HCT116 (cell line): ENCODE measurements around the gene RAB29. TPM values are rescaled to one million over a fixed set of nuclear protein-coding genes. Genes with fewer than 3 reads are reported as not detected.

Source experiments
- ATAC-seq: fragments of 200-7000 bp; cut with Tn5 transposase; 2 replicates; pipeline ENCODE4 v1.9.1; 2020; ENCODE audit warnings: mild to moderate bottlenecking, moderate library complexity
- BruUV-seq: library from RNA; stranded (reverse); fragments of 400-500 nt; replicated peaks from 2 replicates; lab custom pipeline; 2021; lab: Mats Ljungman, UMichigan
- CTCF ChIA-PET: fragments of 300-600 bp; sonication (Branson Sonifier 250); formaldehyde crosslinking; loops from one replicate; lab custom pipeline; 2021; ENCODE audit warnings: antibody characterized with exemption; lab: Charles Lee
- POLR2A ChIA-PET: fragments of 300-600, 350-600 bp; sonication (Branson Sonifier 250); formaldehyde crosslinking; loops from one replicate; lab custom pipeline; 2021; ENCODE audit warnings: antibody characterized with exemption; lab: Charles Lee
- RAD21 ChIA-PET, 2 experiments: fragments of 300-600 bp; sonication (Branson Sonifier 250); formaldehyde crosslinking; loops; one replicate each; lab custom pipeline; 2023; ENCODE audit warnings: low total read pairs in 2 of 2; ENCODE audit not compliant: uncharacterized antibody in 2 of 2, unreplicated experiment in 2 of 2, low non-redundant PET in 1 of 2; lab: Charles Lee
- DNase-seq: peaks from one replicate; pipeline ENCODE4 v3.0.0-alpha.2; 2010; ENCODE audit warnings: low read depth, low spot score
- H2AFZ ChIP-seq: fragments of 200-600 bp; shearing (Covaris generic), sonication (generic); 2 replicates; pipeline ENCODE4 v1.6.1; 2017; ENCODE audit warnings: low read depth, mixed run types, mixed read lengths, antibody characterized with exemption, low read length; ENCODE audit not compliant: poor library complexity, severe bottlenecking
- H3K27ac ChIP-seq: 2 replicates; pipeline ENCODE4 v1.5.1; 2012; ENCODE audit warnings: low read depth, low read length
- H3K27me3 ChIP-seq: fragments of 200-600 bp; sonication (generic); 2 replicates; pipeline ENCODE4 v1.6.1; 2016; ENCODE audit warnings: mixed run types, low read length, mixed read lengths; ENCODE audit not compliant: insufficient read depth
- H3K36me3 ChIP-seq, 2 experiments: fragments of 200-500 bp in 1 of 2; fragments of 200-600 bp in 1 of 2; sonication (Bioruptor generic) in 1 of 2; sonication (generic) in 1 of 2; 2 replicates each; pipeline versions ENCODE4 v1.5.1 to v1.6.1; 2014 to 2016; ENCODE audit warnings: low read length in 2 of 2, inconsistent platforms in 1 of 2, mixed read lengths in 1 of 2, mixed run types in 1 of 2; ENCODE audit not compliant: insufficient read depth in 2 of 2, control insufficient read depth in 1 of 2
- H3K4me1 ChIP-seq, 2 experiments: fragments of 200-600 bp in 1 of 2; sonication (generic) in 1 of 2; 2 replicates each; pipeline versions ENCODE4 v1.5.1 to v1.6.1; 2012 to 2017; ENCODE audit warnings: low read length in 2 of 2, inconsistent platforms in 1 of 2, mild to moderate bottlenecking in 1 of 2, mixed read lengths in 1 of 2, mixed run types in 1 of 2, moderate library complexity in 1 of 2; ENCODE audit not compliant: insufficient read depth in 2 of 2, control insufficient read depth in 1 of 2
- H3K4me2 ChIP-seq: fragments of 200-600 bp; sonication (generic); 2 replicates; pipeline ENCODE4 v1.6.1; 2017; ENCODE audit warnings: mixed run types, low read length, mixed read lengths
- H3K4me3 ChIP-seq, 2 experiments: fragments of 200-600 bp in 1 of 2; sonication (generic) in 1 of 2; replicated peaks in 1 of 2; 2 replicates each; pipeline ENCODE4 v1.5.1; 2011 to 2016; ENCODE audit warnings: low read length in 2 of 2, control low read depth in 1 of 2, low read depth in 1 of 2, mild to moderate bottlenecking in 1 of 2, mixed read lengths in 1 of 2, mixed run types in 1 of 2
- H3K79me2 ChIP-seq: fragments of 200-600 bp; sonication (generic); 2 replicates; pipeline ENCODE4 v1.6.1; 2017; ENCODE audit warnings: mild to moderate bottlenecking, mixed run types, low read length, moderate library complexity, mixed read lengths; ENCODE audit not compliant: insufficient read depth
- H3K9ac ChIP-seq: fragments of 200-600 bp; sonication (generic); 2 replicates; pipeline ENCODE4 v1.6.1; 2016; ENCODE audit warnings: low read length, mixed read lengths
- H3K9me2 ChIP-seq: fragments of 200-600 bp; sonication (generic), shearing (Covaris generic); 2 replicates; pipeline ENCODE4 v1.6.1; 2017; ENCODE audit warnings: mixed run types, mild to moderate bottlenecking, moderate library complexity; ENCODE audit not compliant: insufficient read depth
- H3K9me3 ChIP-seq, 2 experiments: fragments of 200-500 bp in 1 of 2; fragments of 200-600 bp in 1 of 2; sonication (Bioruptor generic) in 1 of 2; sonication (generic) in 1 of 2; 2 replicates each; pipeline ENCODE4 v1.6.1; 2014 to 2017; ENCODE audit warnings: low read length in 2 of 2, mixed read lengths in 2 of 2, inconsistent platforms in 1 of 2, low read depth in 1 of 2, mild to moderate bottlenecking in 1 of 2, mixed run types in 1 of 2, moderate library complexity in 1 of 2; ENCODE audit not compliant: control insufficient read depth in 1 of 2, insufficient read depth in 1 of 2
- H4K20me1 ChIP-seq: fragments of 200-600 bp; sonication (generic), shearing (Covaris generic); 2 replicates; pipeline ENCODE4 v1.6.1; 2017; ENCODE audit warnings: mixed run types, mild to moderate bottlenecking, moderate library complexity; ENCODE audit not compliant: insufficient read depth
- CBX3 ChIP-seq: IDR thresholded peaks from 2 replicates; pipeline ENCODE4 v1.6.1; 2012; ENCODE audit warnings: low read depth
- CEBPB ChIP-seq: IDR thresholded peaks from 2 replicates; pipeline ENCODE4 v1.6.1; 2012; ENCODE audit warnings: low read depth
- EGR1 ChIP-seq: IDR thresholded peaks from 2 replicates; pipeline ENCODE4 v1.6.1; 2012; ENCODE audit warnings: low read depth
- ELF1 ChIP-seq: IDR thresholded peaks from 2 replicates; pipeline ENCODE4 v1.6.1; 2012; ENCODE audit warnings: low read depth, borderline replicate concordance
- EZH2 ChIP-seq: fragments of 200-600 bp; sonication (generic); IDR thresholded peaks from 2 replicates; pipeline ENCODE4 v1.6.1; 2017; ENCODE audit warnings: antibody characterized with exemption, mixed run types
- EZH2phosphoT487 ChIP-seq: fragments of 200-600 bp; IDR thresholded peaks from 2 replicates; pipeline ENCODE4 v1.6.1; 2018; ENCODE audit warnings: antibody characterized with exemption, borderline replicate concordance
- JUND ChIP-seq: IDR thresholded peaks from 2 replicates; pipeline ENCODE4 v1.6.1; 2012
- MAX ChIP-seq: IDR thresholded peaks from 2 replicates; pipeline ENCODE4 v1.6.1; 2012
- POLR2A ChIP-seq: IDR thresholded peaks from 2 replicates; pipeline ENCODE4 v1.7.0; 2011; ENCODE audit warnings: borderline replicate concordance; ENCODE audit not compliant: insufficient read depth, insufficient read length; ENCODE audit errors: extremely low read depth
- POLR2AphosphoS5 ChIP-seq: IDR thresholded peaks from 2 replicates; pipeline ENCODE4 v1.6.1; 2011; ENCODE audit warnings: mild to moderate bottlenecking, low read depth, low read length, moderate library complexity
- RAD21 ChIP-seq: IDR thresholded peaks from 2 replicates; pipeline ENCODE4 v1.6.1; 2012; ENCODE audit warnings: low read depth, mild to moderate bottlenecking
- REST ChIP-seq: IDR thresholded peaks from 2 replicates; pipeline ENCODE4 v1.6.1; 2012; ENCODE audit warnings: low read depth
- SP1 ChIP-seq: IDR thresholded peaks from 2 replicates; pipeline ENCODE4 v1.6.1; 2012; ENCODE audit warnings: low read depth
- SRF ChIP-seq: IDR thresholded peaks from 2 replicates; pipeline ENCODE4 v1.6.1; 2012; ENCODE audit warnings: low read depth
- TCF7L2 ChIP-seq: IDR thresholded peaks from 2 replicates; pipeline ENCODE4 v1.7.0; 2011; ENCODE audit warnings: borderline replicate concordance, inconsistent platforms; ENCODE audit not compliant: insufficient read depth, insufficient read length; ENCODE audit errors: extremely low read depth
- YY1 ChIP-seq: IDR thresholded peaks from 2 replicates; pipeline ENCODE4 v1.6.1; 2011; ENCODE audit warnings: low read length, low read depth, moderate library complexity, mild to moderate bottlenecking; ENCODE audit not compliant: insufficient replicate concordance; ENCODE audit errors: extremely low read depth
- ZFX ChIP-seq: fragments of 450-650 bp; IDR thresholded peaks from 2 replicates; pipeline ENCODE4 v1.6.1; 2017
- intact Hi-C: fragments of 100-400 bp; cut with micrococcal nuclease; formaldehyde crosslinking; loops from 2 replicates; pipeline ENCODE4 v1.10.0; 2022
- total RNA-seq: library from RNA; stranded (reverse); gene quantifications from one replicate; pipeline ENCODE4 v1.2.1, GENCODE V29; 2021; ENCODE audit not compliant: unreplicated experiment
- TF ChIP-seq, protein P1 (sequence below), 3 experiments: fragments of 200-600 bp in 1 of 3; sonication (generic) in 1 of 3; IDR thresholded peaks in 2 of 3; conservative IDR thresholded peaks in 1 of 3; 2 replicates each; pipeline ENCODE4 v1.5.1; 2012 to 2017; ENCODE audit warnings: low read depth in 2 of 3, low read length in 2 of 3, antibody characterized with exemption in 1 of 3, borderline replicate concordance in 1 of 3, control low read depth in 1 of 3, mild to moderate bottlenecking in 1 of 3, mixed read lengths in 1 of 3, mixed run types in 1 of 3, moderate library complexity in 1 of 3; ENCODE audit not compliant: insufficient read depth in 1 of 3

The RAB29 gene
- total RNA-seq, 1 experiment from 2014 or later, result 17.7 TPM

DNA sequence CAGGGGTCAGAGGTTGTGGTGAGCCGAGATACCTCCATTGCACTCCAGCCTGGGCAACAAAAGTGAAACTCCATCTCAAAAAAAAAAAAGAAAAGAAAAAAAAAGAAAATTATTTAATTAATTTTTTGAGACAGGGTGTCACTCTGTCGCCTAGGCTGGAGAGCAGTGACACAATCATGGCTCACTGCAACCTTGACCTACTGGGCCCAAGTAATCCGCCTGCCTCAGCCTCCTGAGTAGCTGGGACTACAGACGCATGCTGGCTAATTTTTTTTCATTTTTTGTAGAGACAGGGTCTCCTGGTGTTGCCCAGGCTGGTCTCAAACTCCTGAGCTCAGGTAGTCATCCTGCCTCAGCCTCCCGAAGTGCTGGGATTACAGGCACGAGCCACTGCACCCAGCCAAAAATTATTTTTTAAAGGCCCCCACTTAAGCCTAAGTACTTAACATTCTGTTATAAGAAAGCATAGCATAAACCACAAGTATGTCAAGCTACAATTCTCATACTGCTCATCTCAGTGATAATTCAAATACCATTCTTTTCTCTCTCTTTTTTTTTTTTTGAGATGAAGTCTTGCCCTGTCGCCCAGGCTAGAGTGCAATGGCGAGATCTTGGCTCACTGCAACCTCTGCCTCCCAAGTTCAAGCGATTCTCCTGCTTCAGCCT, 45.2 kb downstream of the RAB29 start:
- H3K4me3 ChIP-seq, result no peak overlapping the region
- ATAC-seq (no peak), DNase-seq (no peak)
- no TSS peak for BruUV-seq
- no peak overlapping the region for H3K27ac ChIP-seq
- H2AFZ ChIP-seq, result no peak overlapping the region
- no peaks in the 10 kb centered on the region for H3K9me3 ChIP-seq
- H4K20me1 ChIP-seq, result peaks cover 6% of the 10 kb centered on the region; the same call in 1 of the 2 replicates
- H3K9me2 ChIP-seq, result no peaks in the 10 kb centered on the region
- CTCF ChIA-PET, result interaction anchor here (1.6 kb wide), 1 partner anchor 19 kb away, joined by 7 read pairs; no protein-coding TSS in a partner anchor
- intact Hi-C loops, result no loop called here
- POLR2A ChIA-PET, result no interaction called here
- H3K79me2 ChIP-seq, result peaks cover 100% of the 10 kb centered on the region
- peaks cover 16 to 23% of the 10 kb centered on the region in 2 experiments; a peak in 3 of 4 replicates for H3K36me3 ChIP-seq
- peaks cover 9 to 19% of the 10 kb centered on the region in 2 experiments for H3K4me1 ChIP-seq
- TF ChIP-seq POLR2A (no peak), EZH2phosphoT487 (no peak), MAX (no peak), REST (no peak), POLR2AphosphoS5 (no peak), EGR1 (no peak), YY1 (no peak), EZH2 (no peak), ZFX (no peak), ELF1 (no peak), RAD21 (no peak), SP1 (no peak), TCF7L2 (no peak), CEBPB (no peak), CBX3 (no peak), SRF (no peak), JUND (no peak)
- TF ChIP-seq, protein P1, sequence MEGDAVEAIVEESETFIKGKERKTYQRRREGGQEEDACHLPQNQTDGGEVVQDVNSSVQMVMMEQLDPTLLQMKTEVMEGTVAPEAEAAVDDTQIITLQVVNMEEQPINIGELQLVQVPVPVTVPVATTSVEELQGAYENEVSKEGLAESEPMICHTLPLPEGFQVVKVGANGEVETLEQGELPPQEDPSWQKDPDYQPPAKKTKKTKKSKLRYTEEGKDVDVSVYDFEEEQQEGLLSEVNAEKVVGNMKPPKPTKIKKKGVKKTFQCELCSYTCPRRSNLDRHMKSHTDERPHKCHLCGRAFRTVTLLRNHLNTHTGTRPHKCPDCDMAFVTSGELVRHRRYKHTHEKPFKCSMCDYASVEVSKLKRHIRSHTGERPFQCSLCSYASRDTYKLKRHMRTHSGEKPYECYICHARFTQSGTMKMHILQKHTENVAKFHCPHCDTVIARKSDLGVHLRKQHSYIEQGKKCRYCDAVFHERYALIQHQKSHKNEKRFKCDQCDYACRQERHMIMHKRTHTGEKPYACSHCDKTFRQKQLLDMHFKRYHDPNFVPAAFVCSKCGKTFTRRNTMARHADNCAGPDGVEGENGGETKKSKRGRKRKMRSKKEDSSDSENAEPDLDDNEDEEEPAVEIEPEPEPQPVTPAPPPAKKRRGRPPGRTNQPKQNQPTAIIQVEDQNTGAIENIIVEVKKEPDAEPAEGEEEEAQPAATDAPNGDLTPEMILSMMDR (IDR thresholded peaks at IDR 0.05 in 2 of 3, conservative IDR thresholded peaks at IDR 0.05 in 1 of 3; ENCODE audit: borderline replicate concordance in 1 of 3, insufficient read depth in 1 of 3, low read depth in 2 of 3, low read length in 2 of 3), result no peak
- RAD21 ChIA-PET, result no interaction called here
- H3K9ac ChIP-seq, result no peak overlapping the region
- no peaks in the 10 kb centered on the region for H3K27me3 ChIP-seq
- no peak overlapping the region for H3K4me2 ChIP-seq
